ENCODE results near the gene TOP3A. TPM values are rescaled to one million over a fixed set of nuclear protein-coding genes. Genes with fewer than 3 reads are reported as not detected.

The TOP3A gene
- total and polyA plus RNA-seq, 2 of the 13 experiments (the other 11 are each of a cell fraction or from before 2014, with no cell fraction given): 16.9 to 36.8 TPM

- TF ChIP-seq ZHX1 (CRISPR knock-in tag; IDR thresholded peaks at IDR 0.05; ENCODE audit: low read depth) (no peak), MLX (CRISPR knock-in tag; IDR thresholded peaks at IDR 0.05) (no peak), EP300 (IDR thresholded peaks at IDR 0.05; ENCODE audit: low read depth in 2 of 2, low read length in 2 of 2) (no peak), EP300 (CRISPR knock-in tag; IDR thresholded peaks at IDR 0.05; ENCODE audit: borderline replicate concordance) (no peak), EZH2 (conservative IDR thresholded peaks at IDR 0.05; ENCODE audit: low read depth, low read length) (no peak), SIN3A (IDR thresholded peaks at IDR 0.05; ENCODE audit: borderline replicate concordance, low read depth, low read length) (no peak), FOXC1 (CRISPR knock-in tag; IDR thresholded peaks at IDR 0.05; ENCODE audit: borderline replicate concordance) (no peak), MYNN (CRISPR knock-in tag; IDR thresholded peaks at IDR 0.05; ENCODE audit: low read depth) (no peak), MXD1 (CRISPR knock-in tag; IDR thresholded peaks at IDR 0.05) (no peak)
- H3K9me3 ChIP-seq (ENCODE audit: low read length): no peaks in the 10 kb centered on the region
- WGBS (ENCODE audit: low lambda C conversion rate): 95% methylated on average over 10 of the region's 10 CpGs
- in situ Hi-C loops (cut with HindIII; ENCODE audit: extremely low pct_ligation_motif_present, low pct_unique_long_range_greater_than_20kb): no loop called here
- ATAC-seq: no peak
- DNase-seq (ENCODE audit: low spot score): no peak
- no peak overlapping the region for H3K4me3 ChIP-seq (replicated peaks in 1 of 3; ENCODE audit: insufficient read depth in 1 of 3, low read depth in 2 of 3, low read length in 3 of 3)
- no peaks in the 10 kb centered on the region for H4K20me1 ChIP-seq (ENCODE audit: insufficient read depth, low read length)
- ChIA-PET POLR2A (no interaction called here), CTCF (ENCODE audit: low intra/inter-chr PET ratio, low total read pairs) (no interaction called here)
- no TSS peak for BruUV-seq (replicated peaks)
- peaks cover 6 to 21% of the 10 kb centered on the region in 2 experiments for H3K36me3 ChIP-seq (replicated peaks in 1 of 2; ENCODE audit: control insufficient read depth in 1 of 2, insufficient read depth in 2 of 2, low read length in 2 of 2)
- no peak overlapping the region for H3K9ac ChIP-seq (ENCODE audit: insufficient read depth, low read depth, low read length)
- H3K4me2 ChIP-seq (ENCODE audit: low read depth, low read length): no peak overlapping the region
- no peak for FAIRE-seq
- H3K27me3 ChIP-seq (ENCODE audit: control insufficient read depth in 1 of 2, insufficient read depth in 2 of 2, low read length in 2 of 2): no peaks in the 10 kb centered on the region
- no peak overlapping the region for H3K27ac ChIP-seq (ENCODE audit: extremely low read length, insufficient read depth, low read length)
- no peak overlapping the region for H2AFZ ChIP-seq (ENCODE audit: low read length)
- H3K4me1 ChIP-seq (ENCODE audit: insufficient read depth, low read length): peaks cover 29% of the 10 kb centered on the region
- peaks cover 3% of the 10 kb centered on the region for H3K79me2 ChIP-seq (ENCODE audit: insufficient read depth, low read length)
- intact Hi-C loops (cut with micrococcal nuclease; ENCODE audit: unreplicated experiment): no loop called here
Measured at GRCh38 chr17:18356624-18357023, 41.8 kb upstream of the TOP3A start.

Data from HepG2 (cell line).